VCaP (cell line): Measurements from ENCODE around the gene ARHGAP35.
A peak's percentile ranks its signal among the peaks of the same experiment; 100 is the strongest.

Experiments
- H3K27ac ChIP-seq: fragments of 450-650 bp; 2 replicates; pipeline ENCODE4 v1.5.1; 2017
- CTCF ChIP-seq: fragments of 450-650 bp; conservative IDR thresholded peaks from 2 replicates; pipeline ENCODE4 v1.5.1; 2017; ENCODE audit warnings: mild to moderate bottlenecking, moderate library complexity

Gene ARHGAP35

GRCh38 chr19:46838160-46838559 is 22.6 kb upstream of the ARHGAP35 start:
- no peak overlapping the region for H3K27ac ChIP-seq
- TF ChIP-seq CTCF = no peak

GRCh38 chr19:46839752-46840497 is 20.9 kb upstream of the ARHGAP35 start:
- H3K27ac ChIP-seq = peak overlapping the region; percentile 48
- no peak for TF ChIP-seq CTCF

GRCh38 chr19:46840498-46840942 is 20.3 kb upstream of the ARHGAP35 start:
- peak overlapping the region; percentile 48 for H3K27ac ChIP-seq
- TF ChIP-seq CTCF = peak; percentile 98

GRCh38 chr19:46841458-46842083 is 19.2 kb upstream of the ARHGAP35 start:
- peak overlapping the region; percentile 13; the same call in 1 of the 2 replicates for H3K27ac ChIP-seq
- no peak for TF ChIP-seq CTCF

- no peak overlapping the region; the same call in 1 of the 2 replicates for H3K27ac ChIP-seq
- no peak for TF ChIP-seq CTCF
Observed at GRCh38 chr19:46842791-46843190, 18.0 kb upstream of the ARHGAP35 start.

GRCh38 chr19:46844067-46844489 is 16.7 kb upstream of the ARHGAP35 start:
- no peak overlapping the region for H3K27ac ChIP-seq
- no peak for TF ChIP-seq CTCF

GRCh38 chr19:46845959-46846459 is 14.8 kb upstream of the ARHGAP35 start:
- no peak for TF ChIP-seq CTCF

More at GRCh38 chr19:46845959-46846459, 14.8 kb upstream of the ARHGAP35 start:
- no peak overlapping the region for H3K27ac ChIP-seq
